Measurements from ENCODE around the gene ETFDH. TPM values are rescaled to one million over a fixed set of nuclear protein-coding genes. Genes with fewer than 3 reads are reported as not detected.

ETFDH gene
- 15.9 TPM for total RNA-seq
- polyA plus RNA-seq: 10 to 100 TPM in 1 of 4 donors, 1 to 10 TPM in 3; 8.1 to 10.2 (median 9.2) TPM

DNA sequence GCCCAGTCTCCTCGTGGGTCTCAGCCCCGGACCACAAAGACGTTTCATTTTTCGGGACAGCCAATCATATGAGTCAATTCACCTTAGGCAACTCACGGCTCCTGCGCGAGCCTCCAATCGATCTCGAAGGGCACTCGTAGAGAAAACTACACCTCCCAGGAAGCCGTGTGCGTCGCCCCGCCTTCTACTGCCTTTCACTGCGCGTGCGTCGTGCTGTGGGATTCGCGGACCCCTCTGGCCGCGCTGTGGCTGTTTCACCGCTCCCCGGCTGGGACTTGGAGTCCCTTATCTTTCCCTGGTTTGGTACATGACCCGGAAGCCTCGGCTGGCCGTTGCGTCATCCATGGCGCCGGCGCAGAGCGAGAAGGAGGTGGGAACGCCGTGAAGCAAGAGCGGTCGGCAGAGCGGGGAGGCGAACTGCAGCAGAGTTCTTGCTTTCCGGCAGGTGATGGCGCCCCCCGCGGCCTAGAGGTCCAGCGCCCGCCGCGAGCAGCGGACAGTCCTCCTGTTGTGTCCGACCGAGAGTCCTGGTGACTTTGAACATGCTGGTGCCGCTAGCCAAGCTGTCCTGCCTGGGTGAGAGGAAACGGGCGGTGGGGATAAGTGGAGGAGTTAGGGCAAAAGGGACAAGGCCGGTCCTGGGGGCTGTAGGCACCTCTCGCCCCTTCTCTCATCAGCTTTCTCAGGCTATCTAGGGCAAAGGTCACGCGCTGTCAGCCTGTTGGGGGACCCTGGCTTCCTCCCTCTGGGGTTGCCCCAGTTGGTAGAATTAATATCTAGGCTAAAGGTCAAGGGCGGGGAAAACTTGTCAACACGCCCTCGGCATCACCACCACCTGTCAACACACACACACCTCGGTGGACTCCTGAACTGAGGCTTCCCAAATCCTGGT is at the start of gene ETFDH:
ETFDH (plus strand) TSS at position 382 of the 892 bp plus-strand sequence; CDS start at position 543, 161 bp downstream.
- H3K9me3 Mint-ChIP-seq: no peaks in the 10 kb centered on the region
- peaks cover 19% of the 10 kb centered on the region for H3K4me1 ChIP-seq (ENCODE audit: control insufficient read depth, insufficient read depth, low read length, poor library complexity, severe bottlenecking)
- no peaks in the 10 kb centered on the region for H3K9me3 ChIP-seq (ENCODE audit: control insufficient read depth in 2 of 2, low read length in 2 of 2)
- H3K36me3 ChIP-seq (ENCODE audit: control insufficient read depth, insufficient read depth, low read length): no peaks in the 10 kb centered on the region
- peak; percentile 87 to 88 for ATAC-seq (ENCODE audit: low read depth in 2 of 2)
- peak within 1 kb of the TSS; percentile 93 to 95 (median 94) for H3K4me3 Mint-ChIP-seq
- H3K27ac Mint-ChIP-seq: peak within 1 kb of the TSS; percentile 97 to 99 (median 97)
- H3K27me3 ChIP-seq (ENCODE audit: control insufficient read depth, insufficient read depth, low read length): no peaks in the 10 kb centered on the region
- H3K4me1 Mint-ChIP-seq: peaks cover 5 to 43% (median 30%) of the 10 kb centered on the region in 4 donors
- H3K4me3 ChIP-seq (ENCODE audit: low read depth, low read length): peak within 1 kb of the TSS; percentile 88
- H3K27ac ChIP-seq (ENCODE audit: insufficient read depth, low read length, poor library complexity, severe bottlenecking): peak within 1 kb of the TSS; percentile 95
- no peaks in the 10 kb centered on the region for H3K27me3 Mint-ChIP-seq
- peak; percentile 98 to 100 (median 98) for DNase-seq
- H3K36me3 Mint-ChIP-seq: peaks cover 8% of the 10 kb centered on the region

- no peak overlapping the region for H3K27ac ChIP-seq (ENCODE audit: insufficient read depth, low read length, poor library complexity, severe bottlenecking)
- Mint-ChIP-seq H3K4me1 (no peaks in the 10 kb centered on the region), H3K4me3 (no peak overlapping the region), H3K36me3 (no peaks in the 10 kb centered on the region), H3K27ac (no peak overlapping the region), H3K27me3 (peaks cover 26% of the 10 kb centered on the region), H3K9me3 (peaks cover 0 to 1% (median 0%) of the 10 kb centered on the region in 7 donors)
- ATAC-seq (ENCODE audit: low read depth in 2 of 2) (peak in 1 of 2 donors; percentile 48), DNase-seq (peak in 2 of 3 donors; percentile 9 to 55)
- H3K9me3 ChIP-seq (ENCODE audit: control insufficient read depth in 2 of 2, low read length in 2 of 2): no peaks in the 10 kb centered on the region
- no peaks in the 10 kb centered on the region for H3K4me1 ChIP-seq (ENCODE audit: control insufficient read depth, insufficient read depth, low read length, poor library complexity, severe bottlenecking)
- H3K4me3 ChIP-seq (ENCODE audit: low read depth, low read length): no peak overlapping the region
- no peaks in the 10 kb centered on the region for H3K36me3 ChIP-seq (ENCODE audit: control insufficient read depth, insufficient read depth, low read length)
- H3K27me3 ChIP-seq (ENCODE audit: control insufficient read depth, insufficient read depth, low read length): peaks cover 5% of the 10 kb centered on the region
These were observed 47.1 kb upstream of the ETFDH start for GRCh38 chr4:158624889-158625478.

DNA sequence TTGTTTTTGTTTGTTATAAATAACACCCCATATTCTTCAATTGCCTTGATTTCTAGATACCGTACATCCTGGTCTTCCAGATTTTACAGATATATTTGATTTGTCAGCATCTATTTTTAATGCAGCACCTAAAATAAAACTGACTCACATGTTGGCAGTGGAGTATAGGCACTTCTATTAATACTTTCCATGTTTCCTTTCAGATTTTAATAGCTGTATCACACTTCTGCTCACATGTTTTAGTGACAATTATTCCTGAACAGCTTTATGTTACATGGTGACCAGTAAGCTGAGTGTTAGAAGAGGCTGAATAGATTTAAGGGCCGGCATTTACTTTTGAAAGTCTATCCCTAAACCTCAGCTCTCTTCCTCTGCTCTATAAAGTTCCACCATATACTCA is 46.6 kb upstream of the ETFDH start:
- H3K27me3 Mint-ChIP-seq: peaks cover 21% of the 10 kb centered on the region
- no peaks in the 10 kb centered on the region for H3K36me3 Mint-ChIP-seq
- ATAC-seq (ENCODE audit: low read depth in 2 of 2) (no peak), DNase-seq (no peak)
- H3K4me3 Mint-ChIP-seq: no peak overlapping the region
- no peak overlapping the region for H3K27ac ChIP-seq (ENCODE audit: insufficient read depth, low read length, poor library complexity, severe bottlenecking)
- H3K4me1 Mint-ChIP-seq: no peaks in the 10 kb centered on the region
- H3K4me1 ChIP-seq (ENCODE audit: control insufficient read depth, insufficient read depth, low read length, poor library complexity, severe bottlenecking): no peaks in the 10 kb centered on the region
- H3K27me3 ChIP-seq (ENCODE audit: control insufficient read depth, insufficient read depth, low read length): peaks cover 5% of the 10 kb centered on the region
- no peaks in the 10 kb centered on the region for H3K9me3 Mint-ChIP-seq
- H3K4me3 ChIP-seq (ENCODE audit: low read depth, low read length): no peak overlapping the region
- no peaks in the 10 kb centered on the region for H3K36me3 ChIP-seq (ENCODE audit: control insufficient read depth, insufficient read depth, low read length)
- H3K9me3 ChIP-seq (ENCODE audit: control insufficient read depth in 2 of 2, low read length in 2 of 2): no peaks in the 10 kb centered on the region
- no peak overlapping the region for H3K27ac Mint-ChIP-seq

GRCh38 chr4:158630893-158631292 is 41.2 kb upstream of the ETFDH start:
- no peaks in the 10 kb centered on the region for H3K36me3 Mint-ChIP-seq
- DNase-seq (no peak), ATAC-seq (ENCODE audit: low read depth in 2 of 2) (no peak)
- Histone ChIP-seq H3K27ac (ENCODE audit: insufficient read depth, low read length, poor library complexity, severe bottlenecking) (no peak overlapping the region), H3K4me3 (ENCODE audit: low read depth, low read length) (no peak overlapping the region), H3K36me3 (ENCODE audit: control insufficient read depth, insufficient read depth, low read length) (no peaks in the 10 kb centered on the region), H3K27me3 (ENCODE audit: control insufficient read depth, insufficient read depth, low read length) (peaks cover 1% of the 10 kb centered on the region), H3K9me3 (ENCODE audit: control insufficient read depth in 2 of 2, low read length in 2 of 2) (no peaks in the 10 kb centered on the region), H3K4me1 (ENCODE audit: control insufficient read depth, insufficient read depth, low read length, poor library complexity, severe bottlenecking) (no peaks in the 10 kb centered on the region)
- H3K27ac Mint-ChIP-seq: no peak overlapping the region
- H3K9me3 Mint-ChIP-seq: no peaks in the 10 kb centered on the region
- peaks cover 5% of the 10 kb centered on the region for H3K27me3 Mint-ChIP-seq
- H3K4me1 Mint-ChIP-seq: peaks cover 0 to 4% (median 0%) of the 10 kb centered on the region in 4 donors
- no peak overlapping the region for H3K4me3 Mint-ChIP-seq

- H3K4me3 Mint-ChIP-seq: no peak overlapping the region
- Histone ChIP-seq H3K36me3 (ENCODE audit: control insufficient read depth, insufficient read depth, low read length) (no peaks in the 10 kb centered on the region), H3K4me1 (ENCODE audit: control insufficient read depth, insufficient read depth, low read length, poor library complexity, severe bottlenecking) (no peaks in the 10 kb centered on the region), H3K4me3 (ENCODE audit: low read depth, low read length) (no peak overlapping the region), H3K27ac (ENCODE audit: insufficient read depth, low read length, poor library complexity, severe bottlenecking) (no peak overlapping the region), H3K9me3 (ENCODE audit: control insufficient read depth in 2 of 2, low read length in 2 of 2) (no peaks in the 10 kb centered on the region), H3K27me3 (ENCODE audit: control insufficient read depth, insufficient read depth, low read length) (peaks cover 4% of the 10 kb centered on the region)
- H3K36me3 Mint-ChIP-seq: no peaks in the 10 kb centered on the region
- H3K9me3 Mint-ChIP-seq: no peaks in the 10 kb centered on the region
- peaks cover 18% of the 10 kb centered on the region for H3K27me3 Mint-ChIP-seq
- no peak for DNase-seq
- peaks cover 0 to 4% (median 0%) of the 10 kb centered on the region in 4 donors for H3K4me1 Mint-ChIP-seq
- no peak for ATAC-seq (ENCODE audit: low read depth in 2 of 2)
- H3K27ac Mint-ChIP-seq: no peak overlapping the region
These were observed 35.5 kb upstream of the ETFDH start for GRCh38 chr4:158636619-158637018.

GRCh38 chr4:158644356-158644755 is 27.7 kb upstream of the ETFDH start:
- H3K27me3 Mint-ChIP-seq: peaks cover 20% of the 10 kb centered on the region
- Histone ChIP-seq H3K4me3 (ENCODE audit: low read depth, low read length) (no peak overlapping the region), H3K4me1 (ENCODE audit: control insufficient read depth, insufficient read depth, low read length, poor library complexity, severe bottlenecking) (no peaks in the 10 kb centered on the region), H3K27ac (ENCODE audit: insufficient read depth, low read length, poor library complexity, severe bottlenecking) (no peak overlapping the region), H3K27me3 (ENCODE audit: control insufficient read depth, insufficient read depth, low read length) (peaks cover 2% of the 10 kb centered on the region), H3K9me3 (ENCODE audit: control insufficient read depth in 2 of 2, low read length in 2 of 2) (no peaks in the 10 kb centered on the region), H3K36me3 (ENCODE audit: control insufficient read depth, insufficient read depth, low read length) (no peaks in the 10 kb centered on the region)
- no peak overlapping the region for H3K4me3 Mint-ChIP-seq
- H3K4me1 Mint-ChIP-seq: no peaks in the 10 kb centered on the region
- H3K36me3 Mint-ChIP-seq: no peaks in the 10 kb centered on the region
- no peak for ATAC-seq (ENCODE audit: low read depth in 2 of 2)
- peaks cover 0 to 3% (median 0%) of the 10 kb centered on the region in 7 donors for H3K9me3 Mint-ChIP-seq
- DNase-seq: no peak
- no peak overlapping the region for H3K27ac Mint-ChIP-seq

DNA sequence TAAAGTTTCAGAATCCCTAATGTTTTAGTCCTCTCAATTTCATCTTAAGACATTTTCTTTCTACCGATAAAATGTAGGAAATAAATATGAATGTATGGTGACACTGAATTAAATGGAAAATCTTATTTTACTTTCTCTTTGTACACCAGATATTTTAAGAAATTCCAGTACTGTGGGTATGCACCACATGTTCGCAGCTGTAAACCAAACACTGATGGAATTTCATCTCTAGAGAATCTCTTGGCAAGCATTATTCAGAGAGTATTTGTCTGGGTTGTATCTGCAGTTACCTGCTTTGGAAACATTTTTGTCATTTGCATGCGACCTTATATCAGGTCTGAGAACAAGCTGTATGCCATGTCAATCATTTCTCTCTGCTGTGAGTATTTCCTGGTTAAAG is 27.3 kb upstream of the ETFDH start:
- Histone ChIP-seq H3K4me3 (ENCODE audit: low read depth, low read length) (no peak overlapping the region), H3K27ac (ENCODE audit: insufficient read depth, low read length, poor library complexity, severe bottlenecking) (no peak overlapping the region), H3K4me1 (ENCODE audit: control insufficient read depth, insufficient read depth, low read length, poor library complexity, severe bottlenecking) (no peaks in the 10 kb centered on the region), H3K9me3 (ENCODE audit: control insufficient read depth in 2 of 2, low read length in 2 of 2) (no peaks in the 10 kb centered on the region), H3K27me3 (ENCODE audit: control insufficient read depth, insufficient read depth, low read length) (peaks cover 5% of the 10 kb centered on the region), H3K36me3 (ENCODE audit: control insufficient read depth, insufficient read depth, low read length) (no peaks in the 10 kb centered on the region)
- no peak overlapping the region for H3K4me3 Mint-ChIP-seq
- peaks cover 0 to 3% (median 0%) of the 10 kb centered on the region in 7 donors for H3K9me3 Mint-ChIP-seq
- peaks cover 0 to under 1% (median 0%) of the 10 kb centered on the region in 4 donors for H3K4me1 Mint-ChIP-seq
- H3K36me3 Mint-ChIP-seq: no peaks in the 10 kb centered on the region
- ATAC-seq (ENCODE audit: low read depth in 2 of 2) (no peak), DNase-seq (no peak)
- H3K27me3 Mint-ChIP-seq: peaks cover 22% of the 10 kb centered on the region
- H3K27ac Mint-ChIP-seq: no peak overlapping the region
